GM19035 (cell line): ENCODE data around the gene ATP9A.

Experiments
- ATAC-seq: cut with Tn5 transposase; IDR thresholded peaks from one replicate; pipeline ENCODE4 v1.9.1; 2021; ENCODE audit not compliant: unreplicated experiment

ATP9A gene

GRCh38 chr20:51562332-51563173 lies 205.6 kb downstream of the ATP9A start:
- ATAC-seq, result no peak

- ATAC-seq, result no peak
Observed at GRCh38 chr20:51562027-51562331, 206.2 kb downstream of the ATP9A start.

- no peak for ATAC-seq
Observed at GRCh38 chr20:51560550-51561307, 207.5 kb downstream of the ATP9A start.

GRCh38 chr20:51560042-51560441 lies 208.1 kb downstream of the ATP9A start:
- ATAC-seq, result no peak

GRCh38 chr20:51554538-51555165 lies 213.5 kb downstream of the ATP9A start:
- ATAC-seq, result no peak

GRCh38 chr20:51553897-51554486 lies 214.2 kb downstream of the ATP9A start:
- ATAC-seq, result no peak

GRCh38 chr20:51551186-51551585 lies 217.0 kb downstream of the ATP9A start:
- no peak for ATAC-seq

- ATAC-seq, result no peak
Observed at GRCh38 chr20:51549474-51549873, 218.7 kb downstream of the ATP9A start.

- no peak for ATAC-seq
Observed at GRCh38 chr20:51547951-51548350, 220.2 kb downstream of the ATP9A start.
